ENCODE measurements around the gene UBE2S.

UBE2S gene

GRCh38 chr19:55372316-55373081 is 35.1 kb downstream of the UBE2S start:
- H3K4me3 ChIP-seq (ENCODE audit: severe bottlenecking): no peak overlapping the region
- H3K27me3 ChIP-seq (ENCODE audit: insufficient read depth, poor library complexity, severe bottlenecking): no peaks in the 10 kb centered on the region
- H3K27ac ChIP-seq (ENCODE audit: poor library complexity, severe bottlenecking): no peak overlapping the region
- DNase-seq (ENCODE audit: low spot score) (peak; percentile 71), ATAC-seq (ENCODE audit: low read depth) (no peak)
- H3K36me3 ChIP-seq (ENCODE audit: low read depth): no peaks in the 10 kb centered on the region
- no peaks in the 10 kb centered on the region for H3K9me3 ChIP-seq (ENCODE audit: severe bottlenecking)
- TF ChIP-seq CTCF (IDR thresholded peaks at IDR 0.05; ENCODE audit: poor library complexity, severe bottlenecking): no peak
- peaks cover 14% of the 10 kb centered on the region for H3K4me1 ChIP-seq (ENCODE audit: insufficient read depth, poor library complexity, severe bottlenecking)

GRCh38 chr19:55370305-55370988 is 37.1 kb downstream of the UBE2S start, which contains the start of gene IL11:
Gene IL11 (minus strand): TSS chr19:55370463. CDS start chr19:55370310, 153 bp downstream.
- H3K4me3 ChIP-seq (ENCODE audit: severe bottlenecking): peak within 1 kb of the TSS; percentile 46
- ATAC-seq (ENCODE audit: low read depth) (peak; percentile 61), DNase-seq (ENCODE audit: low spot score) (peak; percentile 69)
- H3K27me3 ChIP-seq (ENCODE audit: insufficient read depth, poor library complexity, severe bottlenecking): no peaks in the 10 kb centered on the region
- peak within 1 kb of the TSS; percentile 48 for H3K27ac ChIP-seq (ENCODE audit: poor library complexity, severe bottlenecking)
- peaks cover 8% of the 10 kb centered on the region for H3K4me1 ChIP-seq (ENCODE audit: insufficient read depth, poor library complexity, severe bottlenecking)
- no peaks in the 10 kb centered on the region for H3K9me3 ChIP-seq (ENCODE audit: severe bottlenecking)
- no peaks in the 10 kb centered on the region for H3K36me3 ChIP-seq (ENCODE audit: low read depth)
- no peak for TF ChIP-seq CTCF (IDR thresholded peaks at IDR 0.05; ENCODE audit: poor library complexity, severe bottlenecking)

- no peaks in the 10 kb centered on the region for H3K9me3 ChIP-seq (ENCODE audit: severe bottlenecking)
- no peaks in the 10 kb centered on the region for H3K27me3 ChIP-seq (ENCODE audit: insufficient read depth, poor library complexity, severe bottlenecking)
- peak; percentile 79 for ATAC-seq (ENCODE audit: low read depth)
- H3K27ac ChIP-seq (ENCODE audit: poor library complexity, severe bottlenecking): peak overlapping the region; percentile 48
- H3K4me3 ChIP-seq (ENCODE audit: severe bottlenecking): peak overlapping the region; percentile 46
- H3K36me3 ChIP-seq (ENCODE audit: low read depth): no peaks in the 10 kb centered on the region
- TF ChIP-seq CTCF (IDR thresholded peaks at IDR 0.05; ENCODE audit: poor library complexity, severe bottlenecking): no peak
- DNase-seq (ENCODE audit: low spot score): peak; percentile 87
- H3K4me1 ChIP-seq (ENCODE audit: insufficient read depth, poor library complexity, severe bottlenecking): peaks cover 8% of the 10 kb centered on the region
Measured at GRCh38 chr19:55369653-55370304, 37.8 kb downstream of the UBE2S start.

GRCh38 chr19:55368701-55369563 is 38.7 kb downstream of the UBE2S start:
- no peak for TF ChIP-seq CTCF (IDR thresholded peaks at IDR 0.05; ENCODE audit: poor library complexity, severe bottlenecking)
- peak; percentile 22; the same call in 2 of the 3 replicates for ATAC-seq (ENCODE audit: low read depth)
- H3K27me3 ChIP-seq (ENCODE audit: insufficient read depth, poor library complexity, severe bottlenecking): no peaks in the 10 kb centered on the region
- H3K4me3 ChIP-seq (ENCODE audit: severe bottlenecking): peak overlapping the region; percentile 26
- peak; percentile 68 for DNase-seq (ENCODE audit: low spot score)
- H3K36me3 ChIP-seq (ENCODE audit: low read depth): no peaks in the 10 kb centered on the region
- H3K27ac ChIP-seq (ENCODE audit: poor library complexity, severe bottlenecking): peak overlapping the region; percentile 48
- H3K4me1 ChIP-seq (ENCODE audit: insufficient read depth, poor library complexity, severe bottlenecking): peaks cover 8% of the 10 kb centered on the region
- no peaks in the 10 kb centered on the region for H3K9me3 ChIP-seq (ENCODE audit: severe bottlenecking)

All from RWPE2 (cell line).